HUES6 (cell line): Measurements from ENCODE around the gene TNFRSF4.
"Not testable (repeated sequence)": the region's sequence is repeated elsewhere in the genome, so short reads cannot be mapped to it uniquely, and the experiment has no call there.

Experiments used
- H3K27ac ChIP-seq: 2 replicates; pipeline ENCODE4 v1.7.0; 2013; ENCODE audit warnings: low read depth, mild to moderate bottlenecking, low read length, inconsistent platforms
- H3K27me3 ChIP-seq: 2 replicates; pipeline ENCODE4 v1.6.1; 2013; ENCODE audit warnings: low read length; ENCODE audit not compliant: control insufficient read depth, insufficient read depth
- H3K36me3 ChIP-seq: 2 replicates; pipeline ENCODE4 v1.6.1; 2013; ENCODE audit warnings: low read length; ENCODE audit not compliant: control insufficient read depth, insufficient read depth
- H3K4me1 ChIP-seq: 2 replicates; pipeline ENCODE4 v1.6.1; 2013; ENCODE audit warnings: low read length; ENCODE audit not compliant: control insufficient read depth, insufficient read depth
- H3K4me3 ChIP-seq: 2 replicates; pipeline ENCODE4 v1.5.1; 2013; ENCODE audit warnings: low read depth, low read length
- H3K9ac ChIP-seq: one replicate; pipeline ENCODE4 v1.6.1; 2013; ENCODE audit warnings: mild to moderate bottlenecking, low read length
- H3K9me3 ChIP-seq: 2 replicates; pipeline ENCODE4 v1.6.1; 2013; ENCODE audit warnings: low read depth, low read length; ENCODE audit not compliant: control insufficient read depth, insufficient read depth

The TNFRSF4 gene

GRCh38 chr1:1198423-1199140 lies 15.4 kb downstream of the TNFRSF4 start:
- Histone ChIP-seq H3K27me3 (peaks cover 14% of the 10 kb centered on the region), H3K9ac (no peak overlapping the region), H3K4me1 (peaks cover 3% of the 10 kb centered on the region; the same call in 1 of the 2 replicates), H3K4me3 (no peak overlapping the region), H3K9me3 (peaks cover 12% of the 10 kb centered on the region), H3K36me3 (no peaks in the 10 kb centered on the region), H3K27ac (no peak overlapping the region)

DNA sequence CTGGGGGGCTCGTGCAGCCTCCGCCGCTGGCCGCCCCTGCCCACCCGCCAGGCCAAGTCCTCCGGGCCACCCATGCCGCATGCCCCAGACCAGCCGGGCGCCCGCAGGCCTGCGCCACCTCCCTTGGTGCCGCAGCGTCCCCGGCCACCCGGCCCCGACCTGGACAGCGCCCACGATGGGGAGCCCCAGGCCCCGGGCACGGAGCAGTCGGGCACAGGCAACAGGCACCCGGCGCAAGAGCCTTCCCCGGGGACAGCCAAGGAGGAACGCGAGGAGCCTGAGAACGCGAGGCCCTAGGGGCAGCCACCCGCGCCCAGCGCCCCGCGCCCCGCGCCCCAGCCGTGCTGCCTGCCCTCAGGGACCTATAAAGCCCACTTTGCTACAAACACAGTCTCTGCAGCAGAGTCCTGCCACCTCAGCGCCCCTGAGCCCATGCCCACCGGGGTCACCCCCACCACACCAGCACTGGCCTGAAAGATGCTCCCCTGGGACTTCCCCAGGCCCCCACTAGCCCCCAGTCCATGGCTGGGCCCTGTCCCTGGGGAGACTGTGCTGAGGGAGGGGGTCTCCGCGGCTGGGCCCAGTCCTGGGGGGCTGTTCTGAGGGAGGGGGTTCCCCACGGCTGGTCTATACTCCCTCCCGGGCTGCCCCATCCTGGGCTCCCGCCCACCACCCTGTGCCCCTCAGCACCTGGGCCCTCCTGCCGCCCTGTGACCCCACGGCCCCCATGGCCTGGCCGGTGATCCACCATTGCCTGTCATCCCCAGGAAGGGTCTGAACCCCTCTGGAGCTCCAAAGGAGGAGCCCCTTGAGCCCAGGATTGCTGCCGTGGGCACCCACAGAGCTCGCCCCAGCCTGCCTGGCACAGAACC lies 16.2 kb downstream of the TNFRSF4 start:
- H3K4me3 ChIP-seq: no peak overlapping the region
- H3K27me3 ChIP-seq: peaks cover 7% of the 10 kb centered on the region
- H3K4me1 ChIP-seq: peaks cover 3% of the 10 kb centered on the region; the same call in 1 of the 2 replicates
- H3K9ac ChIP-seq: no peak overlapping the region
- H3K36me3 ChIP-seq: no peaks in the 10 kb centered on the region
- peaks cover 14% of the 10 kb centered on the region for H3K9me3 ChIP-seq
- no peak overlapping the region for H3K27ac ChIP-seq

GRCh38 chr1:1197188-1197500 lies 16.8 kb downstream of the TNFRSF4 start:
- peaks cover 3% of the 10 kb centered on the region; the same call in 1 of the 2 replicates for H3K4me1 ChIP-seq
- H3K27ac ChIP-seq: no peak overlapping the region
- H3K27me3 ChIP-seq: peaks cover 5% of the 10 kb centered on the region
- peaks cover 20% of the 10 kb centered on the region for H3K9me3 ChIP-seq
- no peak overlapping the region for H3K4me3 ChIP-seq
- H3K36me3 ChIP-seq: no peaks in the 10 kb centered on the region
- H3K9ac ChIP-seq: no peak overlapping the region

GRCh38 chr1:1196431-1197187 lies 17.3 kb downstream of the TNFRSF4 start:
- Histone ChIP-seq H3K27ac (no peak overlapping the region), H3K4me1 (peaks cover 3% of the 10 kb centered on the region; the same call in 1 of the 2 replicates), H3K9me3 (peaks cover 26% of the 10 kb centered on the region), H3K9ac (no peak overlapping the region), H3K27me3 (peaks cover 5% of the 10 kb centered on the region), H3K4me3 (no peak overlapping the region), H3K36me3 (no peaks in the 10 kb centered on the region)

GRCh38 chr1:1195726-1196125 lies 18.2 kb downstream of the TNFRSF4 start:
- not testable (repeated sequence) for H3K36me3 ChIP-seq, H3K4me1 ChIP-seq, H3K4me3 ChIP-seq, H3K27me3 ChIP-seq, H3K9ac ChIP-seq, H3K27ac ChIP-seq
- peaks cover 34% of the 10 kb centered on the region for H3K9me3 ChIP-seq

GRCh38 chr1:1194723-1195122 lies 19.2 kb downstream of the TNFRSF4 start:
- H3K4me3 ChIP-seq: no peak overlapping the region
- H3K27me3 ChIP-seq: no peaks in the 10 kb centered on the region
- no peak overlapping the region for H3K27ac ChIP-seq
- H3K9ac ChIP-seq: no peak overlapping the region
- no peaks in the 10 kb centered on the region for H3K4me1 ChIP-seq
- no peaks in the 10 kb centered on the region for H3K36me3 ChIP-seq
- peaks cover 35% of the 10 kb centered on the region for H3K9me3 ChIP-seq

DNA sequence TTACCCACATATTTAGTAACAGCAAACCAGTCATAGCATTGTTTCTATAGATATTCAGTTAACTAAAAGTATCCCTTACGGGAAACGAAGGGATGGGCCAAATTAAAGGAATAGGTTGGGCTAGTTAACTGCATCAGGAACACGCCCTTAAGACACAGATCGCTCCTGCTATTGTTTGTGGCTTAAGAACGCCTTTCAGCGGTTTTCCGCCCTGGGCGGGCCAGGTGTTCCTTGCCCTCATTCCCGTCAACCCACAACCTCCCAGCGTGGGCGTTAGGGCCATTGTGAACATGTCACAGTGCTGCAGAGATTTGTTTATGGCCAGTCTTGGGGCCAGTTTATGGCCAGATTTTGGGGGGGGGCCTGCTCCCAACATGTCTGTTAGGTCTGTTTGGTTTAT lies 22.2 kb downstream of the TNFRSF4 start:
- no peaks in the 10 kb centered on the region for H3K27me3 ChIP-seq
- peaks cover 35% of the 10 kb centered on the region for H3K9me3 ChIP-seq
- no peak overlapping the region for H3K27ac ChIP-seq

GRCh38 chr1:1189111-1189510 lies 24.8 kb downstream of the TNFRSF4 start:
- no peak overlapping the region for H3K27ac ChIP-seq
- H3K4me3 ChIP-seq: no peak overlapping the region
- no peaks in the 10 kb centered on the region for H3K27me3 ChIP-seq
- H3K9ac ChIP-seq: no peak overlapping the region
- H3K9me3 ChIP-seq: peaks cover 24% of the 10 kb centered on the region
- H3K36me3 ChIP-seq: no peaks in the 10 kb centered on the region
- H3K4me1 ChIP-seq: no peaks in the 10 kb centered on the region

More for the DNA sequence above, 22.2 kb downstream of the TNFRSF4 start:
- Histone ChIP-seq H3K4me3 (no peak overlapping the region), H3K4me1 (no peaks in the 10 kb centered on the region), H3K9ac (no peak overlapping the region), H3K36me3 (no peaks in the 10 kb centered on the region)

DNA sequence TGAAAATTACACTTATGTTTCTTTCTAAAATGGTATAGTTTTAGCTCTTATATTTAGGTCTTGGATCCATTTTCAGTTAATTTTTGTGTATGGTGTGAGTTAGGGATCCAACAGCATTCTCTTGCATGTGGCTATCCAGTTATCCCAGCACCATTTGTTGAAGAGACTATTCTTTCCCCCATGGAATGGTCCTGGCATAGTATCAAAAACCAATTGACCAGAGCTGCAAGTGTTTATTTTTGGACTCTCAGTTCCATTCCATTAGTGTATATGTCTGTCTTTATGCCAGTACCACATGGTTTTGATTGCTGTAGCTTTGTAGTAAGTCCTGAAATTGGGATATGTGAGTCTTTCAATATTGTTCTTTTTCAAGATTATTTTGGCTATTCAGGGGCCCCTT lies 26.0 kb downstream of the TNFRSF4 start:
- H3K36me3 ChIP-seq: no peaks in the 10 kb centered on the region
- no peaks in the 10 kb centered on the region for H3K27me3 ChIP-seq
- H3K9ac ChIP-seq: no peak overlapping the region
- H3K4me3 ChIP-seq: no peak overlapping the region
- peaks cover 22% of the 10 kb centered on the region for H3K9me3 ChIP-seq
- no peaks in the 10 kb centered on the region for H3K4me1 ChIP-seq
- H3K27ac ChIP-seq: no peak overlapping the region

- H3K4me1 ChIP-seq: no peaks in the 10 kb centered on the region
- H3K9me3 ChIP-seq: no peaks in the 10 kb centered on the region
- H3K36me3 ChIP-seq: no peaks in the 10 kb centered on the region
- no peak overlapping the region for H3K9ac ChIP-seq
- no peak overlapping the region for H3K27ac ChIP-seq
- H3K4me3 ChIP-seq: no peak overlapping the region
- no peaks in the 10 kb centered on the region for H3K27me3 ChIP-seq
Measured at GRCh38 chr1:1185101-1185765, 28.7 kb downstream of the TNFRSF4 start.
